ENCODE measurements around the gene CASKIN2.

DNA sequence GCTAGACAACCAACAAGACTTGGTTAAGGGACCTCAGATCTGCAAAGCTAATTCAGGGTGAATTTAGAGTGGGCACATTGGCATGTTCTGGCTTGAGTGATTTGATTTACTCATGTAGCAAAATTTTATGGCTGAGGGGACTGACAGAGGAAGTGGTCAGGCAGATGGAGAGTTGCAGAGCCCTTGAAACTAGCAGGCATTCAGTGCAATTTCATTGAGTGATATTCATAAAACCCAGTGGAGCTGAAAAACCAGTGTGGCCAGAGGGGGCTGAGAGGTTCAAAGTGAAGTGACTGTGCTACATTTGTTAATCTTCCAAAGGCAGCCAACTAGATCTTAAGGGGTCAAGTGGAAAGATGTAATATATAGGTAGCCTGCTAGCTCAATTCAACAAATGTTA is 61.1 kb downstream of the CASKIN2 start:
- TF ChIP-seq, protein P1, sequence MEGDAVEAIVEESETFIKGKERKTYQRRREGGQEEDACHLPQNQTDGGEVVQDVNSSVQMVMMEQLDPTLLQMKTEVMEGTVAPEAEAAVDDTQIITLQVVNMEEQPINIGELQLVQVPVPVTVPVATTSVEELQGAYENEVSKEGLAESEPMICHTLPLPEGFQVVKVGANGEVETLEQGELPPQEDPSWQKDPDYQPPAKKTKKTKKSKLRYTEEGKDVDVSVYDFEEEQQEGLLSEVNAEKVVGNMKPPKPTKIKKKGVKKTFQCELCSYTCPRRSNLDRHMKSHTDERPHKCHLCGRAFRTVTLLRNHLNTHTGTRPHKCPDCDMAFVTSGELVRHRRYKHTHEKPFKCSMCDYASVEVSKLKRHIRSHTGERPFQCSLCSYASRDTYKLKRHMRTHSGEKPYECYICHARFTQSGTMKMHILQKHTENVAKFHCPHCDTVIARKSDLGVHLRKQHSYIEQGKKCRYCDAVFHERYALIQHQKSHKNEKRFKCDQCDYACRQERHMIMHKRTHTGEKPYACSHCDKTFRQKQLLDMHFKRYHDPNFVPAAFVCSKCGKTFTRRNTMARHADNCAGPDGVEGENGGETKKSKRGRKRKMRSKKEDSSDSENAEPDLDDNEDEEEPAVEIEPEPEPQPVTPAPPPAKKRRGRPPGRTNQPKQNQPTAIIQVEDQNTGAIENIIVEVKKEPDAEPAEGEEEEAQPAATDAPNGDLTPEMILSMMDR (conservative IDR thresholded peaks at IDR 0.05; ENCODE audit: low read depth, low read length) = no peak
- no peak for TF ChIP-seq POLR2A (IDR thresholded peaks at IDR 0.05; ENCODE audit: low read depth, low read length)
- no peak for TF ChIP-seq USF2 (IDR thresholded peaks at IDR 0.05; ENCODE audit: low read depth, low read length)
- TF ChIP-seq CEBPB (IDR thresholded peaks at IDR 0.05; ENCODE audit: low read depth, low read length) = no peak
- TF ChIP-seq NFE2L2 (IDR thresholded peaks at IDR 0.05; ENCODE audit: low read depth, low read length) = no peak
- no peak for TF ChIP-seq CHD1 (IDR thresholded peaks at IDR 0.05; ENCODE audit: low read depth, low read length)
- no peak for TF ChIP-seq BHLHE40 (IDR thresholded peaks at IDR 0.05; ENCODE audit: low read depth, low read length)

Measured in IMR-90 (cell line).